ENCODE results near the gene TMEM208.

TMEM208 gene

GRCh38 chr16:67226804-67227566, at the start of gene TMEM208:
TSS of gene TMEM208 (plus strand) at chr16:67227130. CDS start at chr16:67227219, 89 bp downstream.
- H3K4me3 Mint-ChIP-seq, result peak within 1 kb of the TSS; percentile 99
- H3K27ac Mint-ChIP-seq, result peak within 1 kb of the TSS; percentile 99
- H3K9me3 Mint-ChIP-seq, result no peaks in the 10 kb centered on the region
- H3K4me1 Mint-ChIP-seq, result peaks cover 51% of the 10 kb centered on the region
- H3K27me3 Mint-ChIP-seq, result no peaks in the 10 kb centered on the region
- peaks cover 7% of the 10 kb centered on the region for H3K36me3 Mint-ChIP-seq

- peaks cover 22% of the 10 kb centered on the region for H3K27me3 Mint-ChIP-seq
These were observed 48.9 kb upstream of the TMEM208 start for GRCh38 chr16:67177743-67178699.

GRCh38 chr16:67179421-67180080, 47.4 kb upstream of the TMEM208 start:
- H3K4me1 Mint-ChIP-seq, result peaks cover 11% of the 10 kb centered on the region
- no peak overlapping the region for H3K4me3 Mint-ChIP-seq
- H3K27me3 Mint-ChIP-seq, result peaks cover 14% of the 10 kb centered on the region
- H3K27ac Mint-ChIP-seq, result no peak overlapping the region
- H3K9me3 Mint-ChIP-seq, result no peaks in the 10 kb centered on the region
- no peaks in the 10 kb centered on the region for H3K36me3 Mint-ChIP-seq

More at GRCh38 chr16:67177743-67178699, 48.9 kb upstream of the TMEM208 start:
- H3K27ac Mint-ChIP-seq, result no peak overlapping the region
- no peaks in the 10 kb centered on the region for H3K36me3 Mint-ChIP-seq
- no peaks in the 10 kb centered on the region for H3K9me3 Mint-ChIP-seq
- peaks cover 22% of the 10 kb centered on the region for H3K4me1 Mint-ChIP-seq
- peak overlapping the region; percentile 57 for H3K4me3 Mint-ChIP-seq

- Mint-ChIP-seq H3K27ac (no peak overlapping the region), H3K27me3 (peaks cover 14% of the 10 kb centered on the region), H3K4me3 (no peak overlapping the region), H3K9me3 (no peaks in the 10 kb centered on the region), H3K36me3 (no peaks in the 10 kb centered on the region), H3K4me1 (peaks cover 17% of the 10 kb centered on the region)
These were observed 46.8 kb upstream of the TMEM208 start for GRCh38 chr16:67180166-67180565.

- H3K36me3 Mint-ChIP-seq, result no peaks in the 10 kb centered on the region
- no peaks in the 10 kb centered on the region for H3K9me3 Mint-ChIP-seq
- peaks cover 23% of the 10 kb centered on the region for H3K4me1 Mint-ChIP-seq
- no peak overlapping the region for H3K4me3 Mint-ChIP-seq
- H3K27ac Mint-ChIP-seq, result no peak overlapping the region
- H3K27me3 Mint-ChIP-seq, result peaks cover 14% of the 10 kb centered on the region
These were observed 45.6 kb upstream of the TMEM208 start for GRCh38 chr16:67181346-67181745.

- peaks cover 23% of the 10 kb centered on the region for H3K4me1 Mint-ChIP-seq
- H3K36me3 Mint-ChIP-seq, result no peaks in the 10 kb centered on the region
- H3K27me3 Mint-ChIP-seq, result peaks cover 11% of the 10 kb centered on the region
- H3K9me3 Mint-ChIP-seq, result no peaks in the 10 kb centered on the region
- no peak overlapping the region for H3K27ac Mint-ChIP-seq
- H3K4me3 Mint-ChIP-seq, result no peak overlapping the region
These were observed 44.6 kb upstream of the TMEM208 start for GRCh38 chr16:67182288-67182687.

- Mint-ChIP-seq H3K36me3 (no peaks in the 10 kb centered on the region), H3K9me3 (no peaks in the 10 kb centered on the region), H3K27me3 (peaks cover 6% of the 10 kb centered on the region), H3K4me1 (peaks cover 18% of the 10 kb centered on the region), H3K4me3 (no peak overlapping the region), H3K27ac (no peak overlapping the region)
These were observed 43.7 kb upstream of the TMEM208 start for GRCh38 chr16:67183284-67183626.

GRCh38 chr16:67183627-67184452, 43.1 kb upstream of the TMEM208 start, which contains the start of gene MATCAP1:
TSS of gene MATCAP1 (minus strand) at chr16:67183963. CDS start at chr16:67180610, 3,353 bp downstream.
- Mint-ChIP-seq H3K36me3 (no peaks in the 10 kb centered on the region), H3K27me3 (peaks cover 4% of the 10 kb centered on the region), H3K4me1 (peaks cover 14% of the 10 kb centered on the region), H3K9me3 (no peaks in the 10 kb centered on the region), H3K4me3 (no peak within 1 kb of the TSS), H3K27ac (no peak within 1 kb of the TSS)

- Mint-ChIP-seq H3K27ac (no peak overlapping the region), H3K36me3 (no peaks in the 10 kb centered on the region), H3K4me1 (peaks cover 13% of the 10 kb centered on the region), H3K4me3 (no peak overlapping the region), H3K9me3 (no peaks in the 10 kb centered on the region), H3K27me3 (no peaks in the 10 kb centered on the region)
These were observed 42.4 kb upstream of the TMEM208 start for GRCh38 chr16:67184453-67184994.

GRCh38 chr16:67184995-67185650, 41.8 kb upstream of the TMEM208 start:
- Mint-ChIP-seq H3K4me3 (no peak overlapping the region), H3K27me3 (no peaks in the 10 kb centered on the region), H3K4me1 (peaks cover 13% of the 10 kb centered on the region), H3K27ac (no peak overlapping the region), H3K36me3 (no peaks in the 10 kb centered on the region), H3K9me3 (no peaks in the 10 kb centered on the region)

GRCh38 chr16:67185651-67186134, 41.2 kb upstream of the TMEM208 start:
- no peaks in the 10 kb centered on the region for H3K27me3 Mint-ChIP-seq
- H3K27ac Mint-ChIP-seq, result no peak overlapping the region
- H3K36me3 Mint-ChIP-seq, result no peaks in the 10 kb centered on the region
- H3K4me1 Mint-ChIP-seq, result peaks cover 13% of the 10 kb centered on the region
- H3K4me3 Mint-ChIP-seq, result no peak overlapping the region
- H3K9me3 Mint-ChIP-seq, result no peaks in the 10 kb centered on the region

- Mint-ChIP-seq H3K4me3 (no peak overlapping the region), H3K27me3 (no peaks in the 10 kb centered on the region), H3K9me3 (no peaks in the 10 kb centered on the region), H3K4me1 (peaks cover 17% of the 10 kb centered on the region), H3K27ac (no peak overlapping the region), H3K36me3 (no peaks in the 10 kb centered on the region)
These were observed 40.4 kb upstream of the TMEM208 start for GRCh38 chr16:67186550-67186950.

- Mint-ChIP-seq H3K9me3 (no peaks in the 10 kb centered on the region), H3K36me3 (no peaks in the 10 kb centered on the region), H3K27me3 (no peaks in the 10 kb centered on the region), H3K27ac (no peak overlapping the region), H3K4me3 (no peak overlapping the region), H3K4me1 (peaks cover 20% of the 10 kb centered on the region)
These were observed 39.6 kb upstream of the TMEM208 start for GRCh38 chr16:67187175-67187890.
